H1 (cell line): ENCODE results near the gene METTL8. TPM values are rescaled to one million over a fixed set of nuclear protein-coding genes. Genes with fewer than 3 reads are reported as not detected.
A peak's percentile ranks its signal among the peaks of the same experiment; 100 is the strongest.

Experiments used
- CTCF ChIA-PET: fragments of 300-600 bp; sonication (Branson Sonifier 250); formaldehyde crosslinking; loops from one replicate; lab custom pipeline; 2021; ENCODE audit not compliant: partially characterized antibody; lab: Charles Lee
- POLR2A ChIA-PET: fragments of 300-600 bp; sonication (Branson Sonifier 250); formaldehyde crosslinking; loops from one replicate; lab custom pipeline; 2021; ENCODE audit warnings: inconsistent platforms; ENCODE audit not compliant: partially characterized antibody; lab: Charles Lee
- DNase-seq, 2 experiments: peaks; one replicate each; pipeline versions ENCODE4 v3.0.0 to v3.0.0-alpha.2; 2010 to 2022; ENCODE audit warnings: low spot score in 2 of 2, low read depth in 1 of 2, mixed read lengths in 1 of 2
- FAIRE-seq: peaks from 2 replicates; lab custom pipeline; 2011; peaks lifted over from hg19 to GRCh38; lab: Jason Lieb, UNC
- H2AFZ ChIP-seq: 2 replicates; pipeline ENCODE4 v1.8.1; 2012; ENCODE audit warnings: low read length, inconsistent platforms
- H2AK5ac ChIP-seq: 2 replicates; pipeline ENCODE4 v1.6.1; 2013; ENCODE audit warnings: low read depth, low read length
- H2BK120ac ChIP-seq: replicated peaks from 2 replicates; pipeline ENCODE3; 2013; ENCODE audit warnings: low read depth, low read length, inconsistent platforms
- H2BK12ac ChIP-seq: 2 replicates; pipeline ENCODE4 v1.6.1; 2013; ENCODE audit warnings: low read depth, low read length
- H2BK15ac ChIP-seq: 2 replicates; pipeline ENCODE4 v1.6.1; 2013; ENCODE audit warnings: low read length
- H2BK20ac ChIP-seq: 2 replicates; pipeline ENCODE4 v1.6.1; 2013; ENCODE audit warnings: low read length
- H2BK5ac ChIP-seq: 2 replicates; pipeline ENCODE4 v1.6.1; 2013; ENCODE audit warnings: low read depth, low read length
- H3K14ac ChIP-seq: 2 replicates; pipeline ENCODE4 v1.6.1; 2013; ENCODE audit warnings: inconsistent platforms; ENCODE audit not compliant: insufficient read length
- H3K18ac ChIP-seq: 2 replicates; pipeline ENCODE4 v1.6.1; 2013; ENCODE audit warnings: low read length; ENCODE audit errors: extremely low read depth
- H3K23ac ChIP-seq: 2 replicates; pipeline ENCODE4 v1.6.1; 2013; ENCODE audit warnings: inconsistent platforms; ENCODE audit not compliant: insufficient read length
- H3K23me2 ChIP-seq: 2 replicates; pipeline ENCODE4 v1.6.1; 2013; ENCODE audit warnings: low read depth, low read length
- H3K27ac ChIP-seq: 2 replicates; pipeline ENCODE4 v1.6.1; 2011; ENCODE audit warnings: low read depth, low read length, inconsistent platforms
- H3K27me3 ChIP-seq, 4 experiments: replicated peaks in 1 of 4; 1 replicate in 1 of 4; 2 replicates in 3 of 4; pipeline versions ENCODE4 v1.6.1 to v1.8.1; 2011 to 2013; ENCODE audit warnings: low read length in 3 of 4, mild to moderate bottlenecking in 3 of 4, inconsistent platforms in 2 of 4, mixed read lengths in 2 of 4, moderate library complexity in 1 of 4; ENCODE audit not compliant: control insufficient read depth in 3 of 4, insufficient read depth in 3 of 4; ENCODE audit errors: extremely low read depth in 1 of 4
- H3K36me3 ChIP-seq, 4 experiments: 2 replicates each; pipeline versions ENCODE4 v1.6.1 to v1.8.1; 2011 to 2013; ENCODE audit warnings: mild to moderate bottlenecking in 4 of 4, low read length in 3 of 4, moderate library complexity in 2 of 4, control low read depth in 1 of 4, inconsistent platforms in 1 of 4; ENCODE audit not compliant: insufficient read depth in 4 of 4, control insufficient read depth in 2 of 4
- H3K4ac ChIP-seq: replicated peaks from 2 replicates; pipeline ENCODE3; 2013; ENCODE audit warnings: low read length, low read depth, mixed read lengths, inconsistent platforms; ENCODE audit not compliant: insufficient read length
- H3K4me1 ChIP-seq, 4 experiments: replicated peaks in 1 of 4; 1 replicate in 1 of 4; 2 replicates in 3 of 4; pipeline versions ENCODE4 v1.6.1 to v1.8.1; 2011 to 2013; ENCODE audit warnings: low read length in 3 of 4, inconsistent platforms in 2 of 4, mixed read lengths in 1 of 4; ENCODE audit not compliant: insufficient read depth in 4 of 4, control insufficient read depth in 3 of 4
- H3K4me2 ChIP-seq, 2 experiments: 2 replicates each; pipeline versions ENCODE4 v1.6.1 to v1.8.1; 2011 to 2013; ENCODE audit warnings: low read depth in 2 of 2, low read length in 2 of 2, control low read depth in 1 of 2, inconsistent platforms in 1 of 2, mild to moderate bottlenecking in 1 of 2; ENCODE audit not compliant: insufficient read depth in 1 of 2
- H3K4me3 ChIP-seq, 4 experiments: fragments of 200-600, 300-600 bp in 1 of 4; sonication (generic), shearing (Covaris generic), sonication (Bioruptor Twin) in 1 of 4; 2 replicates each; pipeline versions ENCODE4 v1.5.1 to v1.8.1; 2011 to 2016; ENCODE audit warnings: low read length in 4 of 4, low read depth in 3 of 4, control low read depth in 2 of 4, inconsistent platforms in 2 of 4, mild to moderate bottlenecking in 2 of 4, mixed read lengths in 1 of 4, moderate library complexity in 1 of 4; ENCODE audit not compliant: insufficient read depth in 2 of 4; ENCODE audit errors: extremely low read depth in 1 of 4
- H3K56ac ChIP-seq: replicated peaks from 2 replicates; pipeline ENCODE3; 2013; ENCODE audit warnings: low read depth, mild to moderate bottlenecking, mixed read lengths, low read length, inconsistent platforms; ENCODE audit not compliant: insufficient read length
- H3K79me1 ChIP-seq: 2 replicates; pipeline ENCODE4 v1.6.1; 2013; ENCODE audit warnings: low read depth, low read length, control low read depth
- H3K79me2 ChIP-seq, 2 experiments: 2 replicates each; pipeline versions ENCODE4 v1.6.1 to v1.8.1; 2012 to 2013; ENCODE audit warnings: low read length in 2 of 2, mild to moderate bottlenecking in 2 of 2, inconsistent platforms in 1 of 2; ENCODE audit not compliant: insufficient read depth in 2 of 2, control insufficient read depth in 1 of 2
- H3K9ac ChIP-seq, 4 experiments: replicated peaks in 1 of 4; 1 replicate in 1 of 4; 2 replicates in 3 of 4; pipeline versions ENCODE4 v1.6.1 to v1.8.1; 2011 to 2013; ENCODE audit warnings: low read depth in 3 of 4, low read length in 3 of 4, control low read depth in 2 of 4, mild to moderate bottlenecking in 2 of 4, moderate library complexity in 2 of 4, inconsistent platforms in 1 of 4; ENCODE audit errors: extremely low read depth in 1 of 4
- H3K9me3 ChIP-seq, 2 experiments: 2 replicates each; pipeline versions ENCODE4 v1.6.1 to v1.8.1; 2012 to 2013; ENCODE audit warnings: mild to moderate bottlenecking in 2 of 2, moderate library complexity in 2 of 2, control low read depth in 1 of 2, inconsistent platforms in 1 of 2, low read depth in 1 of 2, low read length in 1 of 2, mixed read lengths in 1 of 2; ENCODE audit not compliant: insufficient read depth in 2 of 2
- H4K20me1 ChIP-seq, 2 experiments: replicated peaks in 1 of 2; 2 replicates each; pipeline versions ENCODE3 to v1.8.1; 2011 to 2013; ENCODE audit warnings: inconsistent platforms in 2 of 2, low read length in 2 of 2, mild to moderate bottlenecking in 1 of 2; ENCODE audit not compliant: insufficient read depth in 2 of 2, control insufficient read depth in 1 of 2
- H4K5ac ChIP-seq: 2 replicates; pipeline ENCODE4 v1.6.1; 2013; ENCODE audit warnings: low read length, low read depth, mixed read lengths, inconsistent platforms; ENCODE audit not compliant: insufficient read length
- H4K8ac ChIP-seq: 2 replicates; pipeline ENCODE4 v1.8.0; 2013; ENCODE audit warnings: mild to moderate bottlenecking, moderate library complexity, low read length, inconsistent platforms; ENCODE audit not compliant: insufficient read depth; ENCODE audit errors: extremely low read depth
- H4K91ac ChIP-seq: replicated peaks from 2 replicates; pipeline ENCODE3; 2013; ENCODE audit warnings: low read length, mixed read lengths, inconsistent platforms; ENCODE audit not compliant: insufficient read length
- BACH1 ChIP-seq: IDR thresholded peaks from 2 replicates; pipeline ENCODE4 v1.6.1; 2012; ENCODE audit warnings: low read length, improper control_type of control experiment
- CBX8 ChIP-seq: fragments of 300-800, 300-1000 bp; sonication (generic); IDR thresholded peaks from 2 replicates; pipeline ENCODE4 v1.7.1; 2016; ENCODE audit warnings: low read depth, low read length, borderline replicate concordance
- CEBPB ChIP-seq: IDR thresholded peaks from 2 replicates; pipeline ENCODE4 v1.6.1; 2012; ENCODE audit warnings: low read depth, low read length
- EGR1 ChIP-seq: IDR thresholded peaks from 2 replicates; pipeline ENCODE4 v1.6.1; 2011; ENCODE audit warnings: low read depth, low read length, borderline replicate concordance
- KDM5A ChIP-seq: fragments of 200-600 bp; IDR thresholded peaks from 2 replicates; pipeline ENCODE4 v1.7.1; 2012; ENCODE audit warnings: mild to moderate bottlenecking, low read length, inconsistent platforms, mixed read lengths
- NRF1 ChIP-seq: IDR thresholded peaks from 2 replicates; pipeline ENCODE4 v1.6.1; 2011; ENCODE audit warnings: mild to moderate bottlenecking, low read depth, low read length, improper control_type of control experiment
- RAD21 ChIP-seq, 2 experiments: IDR thresholded peaks in 1 of 2; conservative IDR thresholded peaks in 1 of 2; 2 replicates each; pipeline ENCODE4 v1.6.1; 2011; ENCODE audit warnings: low read depth in 2 of 2, low read length in 2 of 2, improper control_type of control experiment in 1 of 2, inconsistent platforms in 1 of 2, mild to moderate bottlenecking in 1 of 2, moderate library complexity in 1 of 2
- RBBP5 ChIP-seq: IDR thresholded peaks from 2 replicates; pipeline ENCODE4 v1.7.1; 2012; ENCODE audit warnings: low read depth, mild to moderate bottlenecking, inconsistent platforms, low read length, moderate library complexity, borderline replicate concordance
- SIN3A ChIP-seq, 2 experiments: IDR thresholded peaks in 1 of 2; conservative IDR thresholded peaks in 1 of 2; 2 replicates each; pipeline ENCODE4 v1.6.1; 2011 to 2012; ENCODE audit warnings: low read length in 2 of 2, improper control_type of control experiment in 1 of 2, low read depth in 1 of 2, mild to moderate bottlenecking in 1 of 2
- SP2 ChIP-seq: IDR thresholded peaks from 2 replicates; pipeline ENCODE4 v1.6.1; 2012; ENCODE audit warnings: mild to moderate bottlenecking, low read length, inconsistent platforms
- TBP ChIP-seq: IDR thresholded peaks from 2 replicates; pipeline ENCODE4 v1.6.1; 2011; ENCODE audit warnings: low read depth, low read length, improper control_type of control experiment
- TCF12 ChIP-seq: IDR thresholded peaks from 2 replicates; pipeline ENCODE4 v1.6.1; 2011; ENCODE audit warnings: low read depth, mild to moderate bottlenecking, low read length
- WGBS, 2 experiments: shearing (Covaris generic) in 1 of 2; methylation state at CpG; one replicate each; pipeline versions ENCODE4 v1.1.6 to v1.1.7; 2013 to 2015; ENCODE audit warnings: low lambda C conversion rate in 2 of 2, mixed read lengths in 2 of 2, inconsistent platforms in 1 of 2, low coverage in 1 of 2, missing lambda C conversion rate in 1 of 2; ENCODE audit not compliant: insufficient replicate concordance in 2 of 2, insufficient coverage in 1 of 2, insufficient read length in 1 of 2; ENCODE audit errors: extremely low coverage in 1 of 2, missing lambda C conversion rate in 1 of 2; 5-methylcytosine and 5-hydroxymethylcytosine counted together
- polyA plus RNA-seq, 7 experiments: library from polyadenylated mRNA; depleted of rRNA in 3 of 7; stranded (reverse) in 5 of 7; unstranded in 2 of 7; fragments of >200 nt in 5 of 7; fragments of 200-250 nt in 2 of 7; gene quantifications; 1 replicate in 5 of 7; 2 replicates in 1 of 7; 4 replicates in 1 of 7; pipeline versions ENCODE4 v1.2.1 to v1.2.3, GENCODE V29; 2011 to 2013; ENCODE audit warnings: missing spikeins in 2 of 7, mixed read lengths in 2 of 7
- total RNA-seq: library from RNA; stranded (reverse); fragmentation: NEBNext Ultra II Directional; extraction: Animal tissue kit (Norgen Biotek cat#: 25700); gene quantifications from 2 replicates; pipeline ENCODE4 v1.2.1, GENCODE V29; 2021
- TF ChIP-seq, protein P1 (sequence below): IDR thresholded peaks from 2 replicates; pipeline ENCODE4 v1.6.1; 2011; ENCODE audit warnings: low read depth, mild to moderate bottlenecking, low read length; ENCODE audit not compliant: insufficient read depth

Gene METTL8
- total and polyA plus RNA-seq, 2 of the 8 experiments (the other 6 are each of a cell fraction or from before 2014, with no cell fraction given) = 17.6 to 79.7 TPM

DNA sequence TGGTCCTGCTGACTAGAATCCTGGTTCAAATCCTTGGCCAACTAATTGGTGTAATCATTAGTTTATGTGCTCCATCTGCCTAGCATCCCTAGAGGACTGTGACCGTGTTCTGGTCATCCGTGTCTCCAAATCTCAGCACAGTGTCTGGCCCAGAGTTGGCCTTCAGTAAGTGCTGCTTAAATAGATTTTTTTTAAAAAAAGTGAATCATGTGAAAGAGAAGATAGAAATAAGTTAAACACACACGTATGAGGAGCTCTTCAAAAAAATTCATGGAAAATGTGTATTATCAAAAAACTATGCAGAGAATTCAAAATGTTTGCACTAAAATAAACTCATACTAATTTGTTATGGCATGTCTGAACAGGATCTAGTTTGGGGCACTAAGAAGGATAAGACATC lies 143.8 kb downstream of the METTL8 start:
- Histone ChIP-seq H2BK120ac (no peak overlapping the region), H2AFZ (0 out of 2 replicates have a peak overlapping the region, but pooled peaks have one; percentile 42), H3K79me2 (no peaks in the 10 kb centered on the region), H4K8ac (no peak overlapping the region), H2BK5ac (no peak overlapping the region), H2BK15ac (no peak overlapping the region), H3K14ac (no peak overlapping the region), H3K4me2 (no peak overlapping the region), H3K18ac (no peak overlapping the region), H3K4me3 (no peak overlapping the region), H4K20me1 (no peaks in the 10 kb centered on the region), H3K79me1 (no peaks in the 10 kb centered on the region), H3K4ac (no peak overlapping the region), H3K36me3 (no peaks in the 10 kb centered on the region), H4K91ac (no peak overlapping the region), H4K5ac (no peak overlapping the region), H3K27me3 (no peaks in the 10 kb centered on the region), H3K23ac (no peak overlapping the region), H2AK5ac (no peak overlapping the region), H3K4me1 (peaks cover 0 to 3% (median 0%) of the 10 kb centered on the region in 4 experiments; a peak in 2 of 7 replicates), H3K9ac (no peak overlapping the region), H3K23me2 (no peaks in the 10 kb centered on the region), H3K27ac (no peak overlapping the region), H2BK20ac (no peak overlapping the region), H2BK12ac (no peak overlapping the region), H3K56ac (no peak overlapping the region), H3K9me3 (no peaks in the 10 kb centered on the region)
- WGBS, 2 experiments = 96% methylated on average over 3 of the region's 3 CpGs; no CpG with 5 or more reads in 1 of the 2 experiments
- POLR2A ChIA-PET = no interaction called here
- FAIRE-seq = no peak
- CTCF ChIA-PET = interaction anchor here (0.9 to 1.0 kb wide), 2 partner anchors 8 to 14 kb away, joined by 3 to 4 read pairs; no protein-coding TSS in a partner anchor
- no peak for DNase-seq
- no peak for TF ChIP-seq NRF1
- no peak for TF ChIP-seq KDM5A
- no peak for TF ChIP-seq RAD21 (IDR thresholded peaks at IDR 0.05 in 1 of 2, conservative IDR thresholded peaks at IDR 0.05 in 1 of 2; ENCODE audit: low read depth in 2 of 2, low read length in 2 of 2)
- TF ChIP-seq, protein P1, sequence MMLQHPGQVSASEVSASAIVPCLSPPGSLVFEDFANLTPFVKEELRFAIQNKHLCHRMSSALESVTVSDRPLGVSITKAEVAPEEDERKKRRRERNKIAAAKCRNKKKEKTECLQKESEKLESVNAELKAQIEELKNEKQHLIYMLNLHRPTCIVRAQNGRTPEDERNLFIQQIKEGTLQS = no peak
- no peak for TF ChIP-seq BACH1
- TF ChIP-seq EGR1 = no peak
- no peak for TF ChIP-seq CEBPB
- no peak for TF ChIP-seq RBBP5
- TF ChIP-seq TBP = no peak
- TF ChIP-seq TCF12 = no peak
- no peak for TF ChIP-seq CBX8
- TF ChIP-seq SIN3A (conservative IDR thresholded peaks at IDR 0.05 in 1 of 2, IDR thresholded peaks at IDR 0.05 in 1 of 2; ENCODE audit: low read depth in 1 of 2, low read length in 2 of 2) = no peak
- TF ChIP-seq SP2 = no peak
